Measurements from ENCODE around the gene PRX. TPM values are rescaled to one million over a fixed set of nuclear protein-coding genes. Genes with fewer than 3 reads are reported as not detected.

The PRX gene
- total RNA-seq, 1 experiment from 2014 or later, result 2.2 TPM

- H3K4me2 ChIP-seq (ENCODE audit: low read length), result no peak overlapping the region
- POLR2A ChIA-PET (ENCODE audit: unreplicated experiment), result no interaction called here
- no peak overlapping the region for H3K4me3 ChIP-seq (ENCODE audit: low read length)
- no peaks in the 10 kb centered on the region for H3K9me3 ChIP-seq (ENCODE audit: low read length)
- H2AFZ ChIP-seq (ENCODE audit: low read length), result no peak overlapping the region
- BruUV-seq (replicated peaks), result no TSS peak
- no peaks in the 10 kb centered on the region for H3K36me3 ChIP-seq (ENCODE audit: low read depth, low read length)
- H3K9ac ChIP-seq (ENCODE audit: low read length), result no peak overlapping the region
- intact Hi-C loops (cut with micrococcal nuclease), result no loop called here
- no peaks in the 10 kb centered on the region for H3F3A ChIP-seq (ENCODE audit: low read length, unreplicated experiment)
- no peaks in the 10 kb centered on the region for H3K79me2 ChIP-seq (ENCODE audit: low read length)
- CTCF ChIA-PET, result no interaction called here
- no peaks in the 10 kb centered on the region for H3K9me2 ChIP-seq (replicated peaks; ENCODE audit: low read length)
- no peak overlapping the region for H3K27ac ChIP-seq (ENCODE audit: low read length)
- DNase-seq (no peak), ATAC-seq (no peak)
- H3K4me1 ChIP-seq (ENCODE audit: insufficient read depth, low read length), result no peaks in the 10 kb centered on the region
- TF ChIP-seq CTCF (conservative IDR thresholded peaks at IDR 0.05; ENCODE audit: low read depth, low read length), result no peak
- no peak for TF ChIP-seq EZH2 (IDR thresholded peaks at IDR 0.05; ENCODE audit: low read length, unreplicated experiment)
- TF ChIP-seq EZH2phosphoT487 (IDR thresholded peaks at IDR 0.05; ENCODE audit: borderline replicate concordance, low read length), result no peak
- no peaks in the 10 kb centered on the region for H4K20me1 ChIP-seq (ENCODE audit: low read length)
- no peaks in the 10 kb centered on the region for H3K27me3 ChIP-seq (ENCODE audit: low read length)
Measured at GRCh38 chr19:40369797-40370196, 43.4 kb downstream of the PRX start.

- no TSS peak for BruUV-seq (replicated peaks)
- Histone ChIP-seq H3K9me2 (replicated peaks; ENCODE audit: low read length) (no peaks in the 10 kb centered on the region), H3K4me3 (ENCODE audit: low read length) (no peak overlapping the region), H3K27me3 (ENCODE audit: low read length) (no peaks in the 10 kb centered on the region), H3F3A (ENCODE audit: low read length, unreplicated experiment) (no peaks in the 10 kb centered on the region), H3K4me2 (ENCODE audit: low read length) (no peak overlapping the region), H3K36me3 (ENCODE audit: low read depth, low read length) (no peaks in the 10 kb centered on the region), H3K27ac (ENCODE audit: low read length) (no peak overlapping the region), H3K9me3 (ENCODE audit: low read length) (no peaks in the 10 kb centered on the region), H4K20me1 (ENCODE audit: low read length) (no peaks in the 10 kb centered on the region), H3K4me1 (ENCODE audit: insufficient read depth, low read length) (no peaks in the 10 kb centered on the region), H3K79me2 (ENCODE audit: low read length) (no peaks in the 10 kb centered on the region), H2AFZ (ENCODE audit: low read length) (no peak overlapping the region), H3K9ac (ENCODE audit: low read length) (no peak overlapping the region)
- TF ChIP-seq EZH2phosphoT487 (IDR thresholded peaks at IDR 0.05; ENCODE audit: borderline replicate concordance, low read length) (no peak), CTCF (conservative IDR thresholded peaks at IDR 0.05; ENCODE audit: low read depth, low read length) (no peak), EZH2 (IDR thresholded peaks at IDR 0.05; ENCODE audit: low read length, unreplicated experiment) (no peak)
- ATAC-seq, result no peak
- ChIA-PET POLR2A (ENCODE audit: unreplicated experiment) (no interaction called here), CTCF (no interaction called here)
- intact Hi-C loops (cut with micrococcal nuclease), result no loop called here
- no peak for DNase-seq
Measured at GRCh38 chr19:40367577-40368434, 45.4 kb downstream of the PRX start.
